SK-N-SH treated with all-trans-retinoic acid at 6 μM for 48 hours (cell line): ENCODE data around the gene MAPK12.

Experiments used
- CREB5 ChIP-seq: fragments of 250-450 bp; sonication (Bioruptor Pico); IDR thresholded peaks from 2 replicates; pipeline ENCODE4 v1.5.1; 2020; ENCODE audit warnings: low read depth, mild to moderate bottlenecking, moderate library complexity
- ESRRG ChIP-seq: fragments of 250-450 bp; sonication (Bioruptor Pico); IDR thresholded peaks from 2 replicates; pipeline ENCODE4 v1.6.1; 2021; ENCODE audit warnings: mild to moderate bottlenecking
- SNAI2 ChIP-seq: fragments of 250-450 bp; sonication (Bioruptor Pico); IDR thresholded peaks from 2 replicates; pipeline ENCODE4 v1.5.0; 2020; ENCODE audit warnings: mild to moderate bottlenecking, moderate library complexity
- ZFP3 ChIP-seq: fragments of 250-450 bp; sonication (Bioruptor Pico); IDR thresholded peaks from 2 replicates; pipeline ENCODE4 v1.5.0; 2020; ENCODE audit warnings: mild to moderate bottlenecking, moderate library complexity

GRCh38 chr22:50284479-50284878 lies 23.0 kb upstream of the MAPK12 start:
- no peak for TF ChIP-seq ZFP3 (CRISPR knock-in tag)
- TF ChIP-seq ESRRG (CRISPR knock-in tag), result no peak
- TF ChIP-seq CREB5 (CRISPR knock-in tag), result no peak
- no peak for TF ChIP-seq SNAI2
